T-helper 17 cell (primary cell): ENCODE data around the gene SEZ6L. TPM values are rescaled to one million over a fixed set of nuclear protein-coding genes. Genes with fewer than 3 reads are reported as not detected.

Experiments used
- ATAC-seq: fragments of 150-1000 bp; cut with Tn5 transposase; 2 replicates; pipeline ENCODE4 v1.10.0; 2021; ENCODE audit warnings: mild to moderate bottlenecking, moderate library complexity
- DNase-seq, 3 donors: peaks; one replicate each; pipeline versions ENCODE4 v3.0.0 to v3.0.0-alpha.2; 2020 to 2021
- H3K9me3 ChIP-seq: one replicate; pipeline ENCODE4 v1.7.0; 2013; ENCODE audit warnings: low read length, mild to moderate bottlenecking; ENCODE audit not compliant: control insufficient read depth, poor library complexity, severe bottlenecking
- H3K27ac Mint-ChIP-seq: one replicate; pipeline ENCODE4 v1.8.0; 2022; ENCODE audit warnings: mild to moderate bottlenecking, moderate library complexity, mixed read lengths
- H3K27me3 Mint-ChIP-seq: one replicate; pipeline ENCODE4 v1.8.0; 2022; ENCODE audit warnings: mixed read lengths
- H3K36me3 Mint-ChIP-seq: one replicate; pipeline ENCODE4 v1.8.0; 2022; ENCODE audit warnings: low read depth, mixed read lengths
- H3K4me1 Mint-ChIP-seq: one replicate; pipeline ENCODE4 v1.8.0; 2022; ENCODE audit warnings: mild to moderate bottlenecking, mixed read lengths
- H3K4me3 Mint-ChIP-seq: one replicate; pipeline ENCODE4 v1.8.0; 2022; ENCODE audit warnings: mild to moderate bottlenecking, moderate library complexity, mixed read lengths
- total RNA-seq, 4 donors: library from RNA in 2 of 4; stranded (reverse) in 2 of 4; gene quantifications; one replicate each; pipeline ENCODE4 v1.2.3 and lab custom pipeline; 2022 to 2026

Gene SEZ6L
- total RNA-seq, 2 donors from 2014 or later: 0.07 to 0.13 TPM

DNA sequence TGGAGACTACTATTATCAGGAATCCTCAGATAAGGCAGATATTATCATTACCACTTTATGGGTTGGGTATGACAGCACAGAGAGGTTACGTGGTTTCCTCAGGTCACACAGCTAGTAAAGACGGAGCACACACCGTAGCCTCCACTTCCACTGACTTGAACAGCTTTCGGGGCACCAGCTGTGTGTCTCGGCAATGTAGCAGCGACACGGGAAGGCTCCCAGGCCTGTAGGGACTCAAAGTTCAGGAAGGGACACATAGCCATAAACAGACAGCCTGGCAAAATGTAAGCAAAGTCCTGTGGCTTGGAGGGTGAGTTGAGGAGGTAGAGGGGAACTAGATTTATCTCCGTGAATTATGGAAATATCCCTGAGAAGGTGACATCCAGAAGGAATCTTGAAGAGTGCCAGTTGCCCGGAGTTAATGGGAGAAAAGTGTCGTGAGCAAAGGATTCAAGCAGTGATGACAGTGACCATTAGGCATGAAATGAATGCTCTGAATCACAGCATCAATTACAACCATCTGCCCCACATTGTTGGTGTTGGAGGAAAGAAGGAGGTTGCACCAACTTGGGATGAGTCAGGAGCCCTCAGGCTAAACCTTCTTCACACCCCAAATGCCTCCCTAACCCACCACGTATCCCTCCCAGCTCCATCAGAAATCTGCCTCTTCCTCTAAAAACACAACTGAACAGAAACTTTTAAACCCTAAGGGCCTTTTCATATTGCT is 153.1 kb downstream of the SEZ6L start:
- peaks cover 68% of the 10 kb centered on the region for H3K27me3 Mint-ChIP-seq
- H3K4me3 Mint-ChIP-seq: no peak overlapping the region

DNA sequence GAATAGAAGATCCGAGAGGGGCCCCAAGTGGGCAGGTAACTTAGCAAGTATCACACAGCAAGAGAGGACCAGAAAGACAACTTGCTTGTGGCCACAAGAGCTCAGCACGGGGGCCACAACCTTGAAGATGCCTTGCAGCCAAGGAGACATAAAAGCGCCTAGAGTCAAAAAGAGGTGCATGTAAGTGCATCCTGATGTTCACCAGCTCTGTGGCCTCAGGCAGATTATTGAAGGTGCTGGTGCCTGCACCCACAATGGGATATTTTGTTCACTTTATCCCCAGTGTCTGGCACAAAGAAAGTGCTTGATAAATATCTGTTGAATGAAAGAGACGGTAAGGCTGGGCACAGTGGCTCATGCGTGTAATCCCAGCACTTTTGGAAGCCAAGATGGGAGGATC is 153.8 kb downstream of the SEZ6L start:
- DNase-seq: no peak
- H3K36me3 Mint-ChIP-seq: no peaks in the 10 kb centered on the region
- no peaks in the 10 kb centered on the region for H3K4me1 Mint-ChIP-seq
- no peak overlapping the region for H3K4me3 Mint-ChIP-seq
- H3K27ac Mint-ChIP-seq: no peak overlapping the region
- peaks cover 75% of the 10 kb centered on the region for H3K27me3 Mint-ChIP-seq
- no peaks in the 10 kb centered on the region for H3K9me3 ChIP-seq
- no peak for ATAC-seq

More for the DNA sequence above, 153.1 kb downstream of the SEZ6L start:
- ATAC-seq (no peak), DNase-seq (no peak)
- no peaks in the 10 kb centered on the region for H3K9me3 ChIP-seq
- H3K27ac Mint-ChIP-seq: no peak overlapping the region
- H3K4me1 Mint-ChIP-seq: no peaks in the 10 kb centered on the region
- no peaks in the 10 kb centered on the region for H3K36me3 Mint-ChIP-seq

DNA sequence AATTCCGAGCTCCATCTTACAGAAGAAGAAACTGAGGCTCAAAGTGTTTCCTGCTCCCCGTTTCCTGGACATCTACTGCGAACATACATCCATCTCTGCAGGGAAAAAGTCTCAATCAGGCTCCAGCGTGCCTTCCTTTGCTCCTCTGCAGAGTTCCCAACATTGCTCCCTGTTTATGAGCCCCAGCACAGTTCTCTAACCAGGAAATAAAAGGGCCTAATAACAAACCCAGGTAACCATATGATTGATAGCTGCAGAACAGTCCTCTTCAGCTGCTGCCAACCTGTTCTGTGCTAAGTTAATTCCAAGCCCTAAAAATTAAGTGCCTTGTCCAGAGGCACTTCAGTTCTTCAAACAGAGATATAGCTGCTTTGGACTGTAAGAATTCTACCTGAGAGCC is 154.9 kb downstream of the SEZ6L start:
- ATAC-seq (no peak), DNase-seq (no peak)
- Mint-ChIP-seq H3K4me1 (no peaks in the 10 kb centered on the region), H3K27ac (no peak overlapping the region), H3K4me3 (no peak overlapping the region), H3K36me3 (no peaks in the 10 kb centered on the region), H3K27me3 (peaks cover 78% of the 10 kb centered on the region)
- no peaks in the 10 kb centered on the region for H3K9me3 ChIP-seq

DNA sequence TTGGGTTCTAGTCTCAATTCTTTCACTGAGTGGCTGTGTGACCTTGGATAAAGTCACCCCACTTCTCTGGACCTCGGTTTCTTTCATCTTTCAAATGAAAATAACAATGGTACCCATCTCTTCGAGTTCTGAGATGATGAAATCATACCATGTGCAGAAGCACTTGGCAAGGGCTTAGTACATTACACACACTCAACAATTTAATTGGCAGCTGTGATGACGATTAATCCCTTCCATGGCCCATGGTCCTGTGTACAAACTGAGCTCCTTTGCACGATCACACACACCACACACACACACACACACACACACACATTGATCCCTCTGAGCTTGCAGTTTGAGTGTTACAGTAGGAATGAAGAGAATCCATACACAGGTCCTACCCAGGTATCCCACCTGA is 156.4 kb downstream of the SEZ6L start:
- ATAC-seq: no peak
- peaks cover 67% of the 10 kb centered on the region for H3K27me3 Mint-ChIP-seq
- no peaks in the 10 kb centered on the region for H3K4me1 Mint-ChIP-seq
- no peak overlapping the region for H3K4me3 Mint-ChIP-seq
- no peak for DNase-seq
- no peaks in the 10 kb centered on the region for H3K9me3 ChIP-seq
- H3K27ac Mint-ChIP-seq: no peak overlapping the region
- no peaks in the 10 kb centered on the region for H3K36me3 Mint-ChIP-seq

DNA sequence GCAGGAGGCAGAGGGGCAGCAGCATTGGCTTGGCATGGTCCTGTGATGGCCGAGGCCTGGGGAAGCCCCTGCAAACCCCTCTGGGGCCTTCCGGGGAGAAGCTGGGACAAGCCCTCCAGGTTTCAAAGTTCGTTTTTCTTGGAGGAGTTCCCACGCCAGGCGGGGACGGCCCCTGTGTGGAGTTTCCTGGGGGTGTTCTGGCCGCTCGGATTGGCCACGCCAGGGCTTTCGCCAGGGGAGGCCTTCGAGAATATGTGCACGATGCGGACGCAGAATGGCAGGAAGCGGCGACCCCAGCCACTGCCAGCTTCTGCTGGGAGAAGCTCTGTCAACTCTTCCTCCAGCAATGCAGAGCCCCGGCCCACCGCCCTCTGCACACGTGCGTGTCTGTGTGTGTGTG is 157.5 kb downstream of the SEZ6L start:
- peaks cover 66% of the 10 kb centered on the region for H3K27me3 Mint-ChIP-seq
- DNase-seq (no peak), ATAC-seq (no peak)
- H3K4me1 Mint-ChIP-seq: peaks cover 2% of the 10 kb centered on the region
- no peak overlapping the region for H3K27ac Mint-ChIP-seq
- H3K4me3 Mint-ChIP-seq: no peak overlapping the region
- no peaks in the 10 kb centered on the region for H3K36me3 Mint-ChIP-seq
- H3K9me3 ChIP-seq: no peaks in the 10 kb centered on the region

DNA sequence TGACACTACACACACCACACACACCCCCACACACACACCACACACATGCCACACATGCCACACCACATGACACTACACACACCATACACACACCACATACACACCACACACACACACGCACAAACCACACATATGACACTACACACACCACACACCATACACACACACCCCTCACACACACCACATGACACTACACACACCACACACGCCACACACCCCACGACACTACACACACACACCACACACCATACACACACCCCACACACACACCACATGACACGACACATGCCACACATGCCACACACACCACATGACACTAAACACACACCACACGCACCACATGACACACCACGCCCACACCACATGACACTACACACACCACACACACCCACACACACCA is 158.0 kb downstream of the SEZ6L start:
- DNase-seq (no peak), ATAC-seq (no peak)
- H3K27ac Mint-ChIP-seq: no peak overlapping the region
- peaks cover 61% of the 10 kb centered on the region for H3K27me3 Mint-ChIP-seq
- no peaks in the 10 kb centered on the region for H3K36me3 Mint-ChIP-seq
- H3K9me3 ChIP-seq: no peaks in the 10 kb centered on the region
- H3K4me3 Mint-ChIP-seq: no peak overlapping the region
- peaks cover 2% of the 10 kb centered on the region for H3K4me1 Mint-ChIP-seq

DNA sequence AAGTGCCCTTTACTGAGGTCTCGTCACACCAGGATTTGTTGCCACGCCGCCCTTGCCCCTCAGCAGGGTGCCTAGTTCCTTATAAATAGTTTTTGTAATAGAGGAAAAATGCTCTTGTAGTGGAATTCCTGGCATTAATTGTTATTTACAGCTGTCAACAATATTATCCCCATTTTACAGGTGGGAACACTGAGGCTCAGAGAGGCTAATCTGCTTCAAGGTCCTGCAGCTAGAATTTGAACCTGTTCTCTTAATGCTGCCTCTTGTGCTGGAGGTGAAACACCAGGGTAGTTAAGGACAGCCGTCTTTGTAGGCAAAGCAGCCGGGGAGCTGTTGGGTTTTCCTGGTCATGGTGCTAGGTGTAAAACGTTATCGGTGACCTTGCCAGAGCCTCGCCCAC is 159.0 kb downstream of the SEZ6L start:
- Mint-ChIP-seq H3K27me3 (peaks cover 58% of the 10 kb centered on the region), H3K4me3 (no peak overlapping the region), H3K27ac (no peak overlapping the region), H3K4me1 (peaks cover 2% of the 10 kb centered on the region), H3K36me3 (no peaks in the 10 kb centered on the region)
- no peaks in the 10 kb centered on the region for H3K9me3 ChIP-seq
- ATAC-seq (no peak), DNase-seq (no peak)

DNA sequence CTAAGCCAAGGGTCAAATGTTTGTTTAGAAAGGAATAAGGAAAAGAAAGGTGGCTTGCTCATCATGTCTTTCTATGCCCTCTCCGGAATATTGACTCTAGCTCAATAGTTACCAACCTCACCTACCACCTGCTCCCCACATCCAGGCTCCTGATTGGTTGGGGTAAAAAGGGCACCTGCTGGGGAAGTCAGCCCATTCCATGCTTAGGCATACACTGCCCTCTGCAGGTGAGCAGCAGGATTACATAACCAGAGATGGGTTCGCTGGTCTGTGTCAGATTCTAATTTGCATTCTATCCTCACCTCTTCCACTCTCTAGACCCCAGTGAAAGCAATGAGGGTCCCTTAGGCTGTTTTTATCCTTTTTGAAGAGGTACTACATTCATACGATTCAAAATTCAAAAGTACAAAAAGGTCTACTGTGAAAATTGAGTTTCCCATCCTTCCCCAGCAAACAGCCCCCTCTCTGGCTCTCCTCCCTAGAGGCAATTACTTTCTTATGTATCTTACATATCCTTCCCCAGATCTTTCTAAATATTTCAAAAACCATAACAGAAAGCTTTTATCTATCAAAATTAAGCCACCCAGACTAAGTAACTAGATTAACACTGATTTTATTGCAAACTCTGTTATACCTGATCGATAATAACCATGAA is 161.8 kb downstream of the SEZ6L start:
- H3K27me3 Mint-ChIP-seq: peaks cover 60% of the 10 kb centered on the region
- H3K4me1 Mint-ChIP-seq: peaks cover 2% of the 10 kb centered on the region
- DNase-seq (peak in 2 of 3 donors; percentile 14 to 45), ATAC-seq (peak; percentile 77)
- no peaks in the 10 kb centered on the region for H3K9me3 ChIP-seq
- no peak overlapping the region for H3K27ac Mint-ChIP-seq
- H3K4me3 Mint-ChIP-seq: no peak overlapping the region
- H3K36me3 Mint-ChIP-seq: no peaks in the 10 kb centered on the region

DNA sequence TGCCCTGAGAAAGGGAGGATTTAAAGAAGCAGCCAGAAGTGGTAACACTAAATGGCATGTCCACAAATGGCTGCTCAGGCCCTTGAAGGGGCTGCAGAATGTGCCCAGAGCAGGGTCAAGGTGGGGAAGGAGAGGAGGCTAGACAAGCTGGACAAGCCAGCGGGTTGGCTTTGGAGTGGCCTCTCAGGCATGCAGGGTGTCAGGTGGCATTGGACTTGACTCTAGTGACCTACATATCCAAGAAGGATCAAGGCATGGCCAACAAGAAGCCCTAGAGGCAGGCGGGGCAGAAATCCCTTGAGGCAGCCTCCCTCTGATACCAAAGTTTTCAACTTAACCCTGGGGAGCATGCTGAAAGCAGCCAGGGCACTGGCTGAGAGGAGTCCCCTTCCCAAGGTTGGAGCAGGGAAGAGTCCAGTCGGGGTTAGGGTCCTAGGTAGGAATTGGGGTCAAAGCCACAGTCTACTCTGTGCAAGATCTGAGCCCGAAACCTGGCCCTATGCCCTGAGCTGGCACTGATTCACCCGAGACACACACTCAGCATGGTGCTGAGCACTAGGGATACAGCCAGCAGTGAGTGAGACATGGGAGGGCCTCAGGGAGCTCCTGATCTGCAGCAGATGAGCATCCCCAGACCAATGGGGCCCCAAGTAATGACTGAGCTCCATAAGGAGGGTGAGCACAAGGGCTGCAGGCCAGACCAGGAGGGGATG is 164.0 kb downstream of the SEZ6L start:
- Mint-ChIP-seq H3K36me3 (no peaks in the 10 kb centered on the region), H3K27ac (no peak overlapping the region), H3K27me3 (peaks cover 70% of the 10 kb centered on the region), H3K4me3 (no peak overlapping the region), H3K4me1 (peaks cover 5% of the 10 kb centered on the region)
- ATAC-seq (no peak), DNase-seq (no peak)
- H3K9me3 ChIP-seq: no peaks in the 10 kb centered on the region

DNA sequence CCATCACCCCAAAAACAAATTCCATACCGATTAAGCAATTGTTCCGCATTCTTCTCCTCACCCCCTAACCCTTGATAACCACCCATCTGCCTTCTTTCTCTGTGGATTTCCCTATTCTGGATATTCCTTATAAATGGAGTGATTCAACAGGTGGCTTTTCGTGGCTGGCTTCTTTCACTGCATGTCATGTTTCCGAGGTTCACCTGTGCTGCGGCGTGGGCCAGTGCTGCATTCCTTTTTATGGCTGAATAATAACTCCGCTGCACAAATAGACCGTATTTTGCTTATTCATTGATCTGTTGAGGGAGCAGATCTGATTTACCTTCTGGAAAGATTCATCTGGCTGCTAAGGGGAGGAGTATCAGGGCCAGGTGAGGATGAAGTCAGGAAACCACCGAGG is 165.0 kb downstream of the SEZ6L start:
- H3K9me3 ChIP-seq: no peaks in the 10 kb centered on the region
- no peak overlapping the region for H3K27ac Mint-ChIP-seq
- H3K27me3 Mint-ChIP-seq: peaks cover 72% of the 10 kb centered on the region

DNA sequence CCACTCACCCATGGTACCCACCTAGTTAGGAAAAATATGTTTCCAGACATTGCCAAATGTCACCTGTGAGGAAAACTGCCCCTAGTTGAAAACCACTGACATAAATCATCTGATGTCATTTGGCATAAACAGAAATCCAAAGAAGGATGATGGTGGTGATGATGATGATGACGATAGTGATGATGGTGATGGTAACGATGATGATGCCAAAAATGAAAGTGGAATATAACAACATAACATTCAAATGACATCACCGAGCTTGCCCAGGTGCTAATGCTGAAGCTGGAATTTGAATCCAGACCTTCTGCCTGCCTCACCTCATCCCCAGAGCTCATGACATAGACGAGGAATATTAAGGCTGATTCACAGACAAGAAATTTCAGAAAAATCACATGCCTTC is 167.5 kb downstream of the SEZ6L start:
- H3K27me3 Mint-ChIP-seq: peaks cover 86% of the 10 kb centered on the region
- no peaks in the 10 kb centered on the region for H3K9me3 ChIP-seq
- no peak for ATAC-seq
- H3K4me1 Mint-ChIP-seq: peaks cover 4% of the 10 kb centered on the region
- H3K4me3 Mint-ChIP-seq: no peak overlapping the region
- no peaks in the 10 kb centered on the region for H3K36me3 Mint-ChIP-seq
- no peak overlapping the region for H3K27ac Mint-ChIP-seq
- no peak for DNase-seq

More for the DNA sequence above, 165.0 kb downstream of the SEZ6L start:
- DNase-seq (no peak), ATAC-seq (no peak)
- H3K4me1 Mint-ChIP-seq: peaks cover 6% of the 10 kb centered on the region
- H3K4me3 Mint-ChIP-seq: no peak overlapping the region
- no peaks in the 10 kb centered on the region for H3K36me3 Mint-ChIP-seq

DNA sequence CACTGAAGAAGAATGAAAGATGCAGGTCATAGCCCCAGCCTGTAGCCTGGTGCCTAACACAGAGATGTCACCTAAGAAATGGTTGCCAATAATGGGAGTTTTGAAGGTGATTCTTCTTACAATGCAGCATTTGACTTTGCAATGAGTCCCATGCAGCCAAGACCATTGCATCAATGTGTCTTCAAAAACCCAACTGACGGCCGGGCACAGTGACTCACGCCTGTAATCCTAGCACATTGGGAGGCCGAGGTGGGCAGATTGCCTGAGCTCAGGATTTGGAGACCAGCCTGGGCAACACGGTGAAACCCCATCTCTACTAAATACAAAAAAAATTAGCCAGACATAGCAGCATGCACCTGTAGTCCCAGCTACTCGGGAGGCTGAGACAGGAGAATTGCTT is 170.5 kb downstream of the SEZ6L start:
- H3K27me3 Mint-ChIP-seq: peaks cover 93% of the 10 kb centered on the region
- no peak for DNase-seq
- H3K4me3 Mint-ChIP-seq: no peak overlapping the region
- no peaks in the 10 kb centered on the region for H3K36me3 Mint-ChIP-seq
- H3K27ac Mint-ChIP-seq: no peak overlapping the region
- no peak for ATAC-seq
- no peaks in the 10 kb centered on the region for H3K9me3 ChIP-seq
- H3K4me1 Mint-ChIP-seq: peaks cover 4% of the 10 kb centered on the region

DNA sequence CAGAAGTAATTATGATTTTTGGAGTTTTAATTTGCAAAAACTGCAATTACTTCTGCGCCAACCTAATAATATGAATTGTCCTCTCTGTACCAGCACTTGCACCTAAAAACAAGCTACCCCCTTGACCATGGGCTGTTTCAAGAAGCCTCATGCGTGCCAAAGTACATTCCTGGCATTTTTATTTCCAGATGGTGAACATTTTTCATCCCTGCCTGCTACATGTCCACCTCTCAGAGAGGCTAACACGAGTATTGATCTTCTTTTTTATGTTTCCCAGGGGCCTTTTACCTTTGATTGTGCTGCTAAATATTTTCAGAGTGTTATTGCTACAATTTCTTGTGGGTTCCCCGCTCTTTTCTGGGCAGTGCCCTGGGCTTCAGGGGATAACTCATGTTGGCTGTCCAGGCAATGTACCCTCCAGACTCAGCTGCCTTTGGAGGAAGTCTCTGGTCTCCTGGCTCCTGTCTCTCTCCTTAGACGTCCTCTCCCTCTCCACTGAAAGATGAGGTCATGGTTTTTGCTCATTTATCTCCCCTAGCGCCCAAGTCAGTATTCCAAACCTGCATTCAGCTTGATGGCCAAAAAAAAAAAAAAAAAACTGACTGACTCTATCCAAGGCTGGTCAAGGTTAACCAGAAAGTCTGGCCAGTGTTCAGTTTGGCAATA is 173.6 kb downstream of the SEZ6L start:
- H3K4me1 Mint-ChIP-seq: peaks cover 4% of the 10 kb centered on the region
- DNase-seq: no peak
- ATAC-seq: no peak
- H3K9me3 ChIP-seq: no peaks in the 10 kb centered on the region
- H3K27ac Mint-ChIP-seq: no peak overlapping the region
- peaks cover 88% of the 10 kb centered on the region for H3K27me3 Mint-ChIP-seq
- H3K36me3 Mint-ChIP-seq: no peaks in the 10 kb centered on the region
- H3K4me3 Mint-ChIP-seq: no peak overlapping the region
